Muscle layer of duodenum (tissue), 2 donors: Measurements from ENCODE around the gene KLHL3.

ENCODE experiments used
- H3K27ac ChIP-seq: one replicate; pipeline ENCODE4 v1.7.0; 2013; ENCODE audit warnings: mild to moderate bottlenecking, low read length
- H3K27me3 ChIP-seq: one replicate; pipeline ENCODE4 v1.7.0; 2013; ENCODE audit warnings: low read depth, mild to moderate bottlenecking, control low read depth, low read length
- H3K36me3 ChIP-seq, 2 donors: one replicate each; pipeline ENCODE4 v1.7.0; 2013; ENCODE audit warnings: low read length in 2 of 2, control low read depth in 1 of 2, mild to moderate bottlenecking in 1 of 2; ENCODE audit not compliant: insufficient read depth in 2 of 2, control insufficient read depth in 1 of 2
- H3K4me1 ChIP-seq, 2 donors: one replicate each; pipeline ENCODE4 v1.7.0; 2013; ENCODE audit warnings: low read length in 2 of 2, mild to moderate bottlenecking in 2 of 2, control low read depth in 1 of 2, moderate library complexity in 1 of 2; ENCODE audit not compliant: insufficient read depth in 2 of 2, control insufficient read depth in 1 of 2
- H3K4me3 ChIP-seq, 2 donors: one replicate each; pipeline ENCODE4 v1.7.0; 2013; ENCODE audit warnings: low read length in 2 of 2, low read depth in 1 of 2, mild to moderate bottlenecking in 1 of 2
- H3K9me3 ChIP-seq, 2 donors: one replicate each; pipeline ENCODE4 v1.7.0; 2013; ENCODE audit warnings: low read length in 2 of 2, control low read depth in 1 of 2, mild to moderate bottlenecking in 1 of 2; ENCODE audit not compliant: control insufficient read depth in 1 of 2
- donor health status: healthy.

Gene KLHL3

GRCh38 chr5:137584262-137584661 is 151.6 kb downstream of the KLHL3 start:
- H3K27ac ChIP-seq = no peak overlapping the region
- no peak overlapping the region for H3K4me3 ChIP-seq
- H3K27me3 ChIP-seq = no peaks in the 10 kb centered on the region
- no peaks in the 10 kb centered on the region for H3K4me1 ChIP-seq
- H3K9me3 ChIP-seq = no peaks in the 10 kb centered on the region
- H3K36me3 ChIP-seq = no peaks in the 10 kb centered on the region

DNA sequence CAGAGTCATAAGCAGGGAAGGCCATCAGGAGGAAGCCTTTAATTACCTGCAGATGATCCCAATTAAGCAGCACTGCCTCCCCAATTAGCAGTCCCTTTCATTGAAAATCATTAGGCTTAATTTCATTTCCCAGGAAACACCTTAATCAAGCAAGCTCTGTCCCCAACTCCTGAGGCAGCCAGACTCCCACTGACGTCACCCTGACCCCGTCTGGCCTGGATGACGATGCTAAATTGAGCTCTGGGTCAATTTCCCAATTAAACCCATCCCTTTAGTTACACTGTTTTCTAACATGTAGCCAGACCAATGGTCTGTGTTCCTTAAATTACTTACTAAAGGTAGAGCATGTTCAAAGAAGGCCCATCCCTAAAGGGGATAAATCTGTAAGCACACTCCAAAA is 152.8 kb downstream of the KLHL3 start:
- H3K27ac ChIP-seq = no peak overlapping the region

DNA sequence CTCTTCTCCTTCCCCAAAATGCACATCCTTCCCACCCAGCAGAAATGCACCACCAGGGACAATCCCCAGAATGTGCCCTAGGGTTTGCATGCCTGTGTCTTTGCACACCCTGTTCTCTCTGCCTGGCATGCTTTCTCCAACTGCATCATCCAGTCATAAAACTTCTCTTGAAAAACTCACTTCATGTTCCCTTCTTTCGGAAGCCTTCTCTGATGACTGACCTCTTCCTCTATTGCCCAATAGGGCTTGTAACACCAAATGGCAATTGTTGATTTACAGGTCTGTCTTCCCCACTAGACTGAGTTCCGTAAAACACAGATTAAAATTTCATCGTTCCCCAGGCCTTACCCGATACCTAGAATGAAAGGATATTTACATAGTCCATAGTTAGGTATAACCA is 153.7 kb downstream of the KLHL3 start:
- H3K9me3 ChIP-seq = no peaks in the 10 kb centered on the region
- no peak overlapping the region for H3K27ac ChIP-seq
- no peaks in the 10 kb centered on the region for H3K27me3 ChIP-seq
- no peak overlapping the region for H3K4me3 ChIP-seq
- no peaks in the 10 kb centered on the region for H3K4me1 ChIP-seq
- H3K36me3 ChIP-seq = no peaks in the 10 kb centered on the region

More for the DNA sequence above, 152.8 kb downstream of the KLHL3 start:
- H3K9me3 ChIP-seq = no peaks in the 10 kb centered on the region
- no peaks in the 10 kb centered on the region for H3K27me3 ChIP-seq
- no peaks in the 10 kb centered on the region for H3K36me3 ChIP-seq
- H3K4me3 ChIP-seq = no peak overlapping the region
- H3K4me1 ChIP-seq = no peaks in the 10 kb centered on the region

DNA sequence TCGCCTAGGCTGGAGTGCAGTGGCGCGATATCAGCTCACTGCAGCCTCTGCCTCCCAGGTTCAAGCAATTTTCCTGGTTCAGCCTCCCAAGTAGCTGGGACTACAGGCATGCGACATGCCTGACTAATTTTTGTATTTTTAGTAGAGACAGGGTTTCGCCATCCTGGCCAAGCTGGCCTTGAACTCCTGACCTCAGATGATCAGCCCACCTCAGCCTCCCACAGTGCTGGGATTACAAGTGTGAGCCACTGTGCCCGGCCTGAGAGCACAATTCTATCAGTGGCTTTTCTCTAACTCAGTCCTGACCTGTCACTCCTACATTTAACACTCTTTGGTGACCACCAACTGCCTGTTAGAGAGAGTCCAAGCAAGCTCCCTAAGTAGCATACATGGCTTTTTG is 154.1 kb downstream of the KLHL3 start:
- Histone ChIP-seq H3K36me3 (no peaks in the 10 kb centered on the region), H3K4me1 (no peaks in the 10 kb centered on the region), H3K9me3 (no peaks in the 10 kb centered on the region), H3K27ac (no peak overlapping the region), H3K27me3 (no peaks in the 10 kb centered on the region), H3K4me3 (no peak overlapping the region)

DNA sequence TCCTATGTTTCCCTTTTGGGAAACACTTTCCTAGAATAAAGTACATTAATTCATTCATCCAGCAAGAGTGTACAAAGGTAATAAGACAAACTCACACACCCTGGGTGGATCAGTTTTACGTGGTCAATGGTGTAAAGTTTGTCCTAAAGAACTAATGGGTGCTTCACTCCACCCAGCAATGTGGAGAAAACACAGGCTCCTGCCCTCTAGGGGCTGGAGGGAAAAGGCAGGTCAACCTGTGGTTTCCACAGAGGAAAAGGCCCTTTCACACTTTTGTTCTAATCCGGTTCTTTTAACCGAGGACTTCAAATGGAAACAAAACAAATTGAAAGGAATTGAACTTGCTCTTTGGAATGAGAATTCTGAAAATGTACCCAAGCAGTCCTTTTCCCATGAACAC is 155.9 kb downstream of the KLHL3 start:
- Histone ChIP-seq H3K4me3 (no peak overlapping the region), H3K27ac (no peak overlapping the region), H3K9me3 (no peaks in the 10 kb centered on the region), H3K27me3 (no peaks in the 10 kb centered on the region), H3K4me1 (no peaks in the 10 kb centered on the region), H3K36me3 (no peaks in the 10 kb centered on the region)

- H3K4me3 ChIP-seq = no peak overlapping the region
- H3K4me1 ChIP-seq = no peaks in the 10 kb centered on the region
- H3K27me3 ChIP-seq = no peaks in the 10 kb centered on the region
- no peaks in the 10 kb centered on the region for H3K36me3 ChIP-seq
- no peaks in the 10 kb centered on the region for H3K9me3 ChIP-seq
- no peak overlapping the region for H3K27ac ChIP-seq
Observed at GRCh38 chr5:137575847-137576246, 160.0 kb downstream of the KLHL3 start.

GRCh38 chr5:137575211-137575610 is 160.7 kb downstream of the KLHL3 start:
- Histone ChIP-seq H3K27ac (no peak overlapping the region), H3K9me3 (no peaks in the 10 kb centered on the region), H3K4me1 (no peaks in the 10 kb centered on the region), H3K27me3 (no peaks in the 10 kb centered on the region), H3K36me3 (no peaks in the 10 kb centered on the region), H3K4me3 (no peak overlapping the region)

DNA sequence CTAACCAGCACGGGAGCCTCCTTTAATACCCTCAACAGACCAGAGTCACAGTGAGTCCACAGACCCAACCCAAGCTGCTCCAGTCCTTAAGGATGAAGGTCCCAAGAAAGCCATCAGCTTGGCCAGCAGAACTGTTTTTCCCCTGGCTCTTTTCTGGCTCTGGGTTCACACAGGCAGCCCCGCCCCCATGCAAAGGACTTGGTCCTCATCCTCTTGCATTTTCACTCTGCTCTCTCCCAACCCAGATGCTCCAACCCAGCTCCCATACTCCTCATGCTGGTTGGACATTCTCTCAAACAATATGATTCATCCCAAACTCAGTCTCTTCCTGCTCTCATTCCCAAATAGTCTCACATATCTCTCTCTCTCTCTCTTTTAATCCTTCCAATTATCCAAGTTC is 162.5 kb downstream of the KLHL3 start:
- no peaks in the 10 kb centered on the region for H3K36me3 ChIP-seq
- H3K4me3 ChIP-seq = no peak overlapping the region
- H3K27me3 ChIP-seq = no peaks in the 10 kb centered on the region
- no peak overlapping the region for H3K27ac ChIP-seq
- H3K9me3 ChIP-seq = no peaks in the 10 kb centered on the region
- no peaks in the 10 kb centered on the region for H3K4me1 ChIP-seq

GRCh38 chr5:137572042-137572695 is 163.7 kb downstream of the KLHL3 start:
- no peaks in the 10 kb centered on the region for H3K4me1 ChIP-seq
- no peak overlapping the region for H3K27ac ChIP-seq
- no peaks in the 10 kb centered on the region for H3K27me3 ChIP-seq
- no peak overlapping the region for H3K4me3 ChIP-seq
- H3K36me3 ChIP-seq = no peaks in the 10 kb centered on the region
- no peaks in the 10 kb centered on the region for H3K9me3 ChIP-seq

GRCh38 chr5:137570070-137570469 is 165.8 kb downstream of the KLHL3 start:
- H3K27me3 ChIP-seq = no peaks in the 10 kb centered on the region
- H3K27ac ChIP-seq = no peak overlapping the region
- H3K4me3 ChIP-seq = no peak overlapping the region
- H3K36me3 ChIP-seq = no peaks in the 10 kb centered on the region
- H3K4me1 ChIP-seq = no peaks in the 10 kb centered on the region
- no peaks in the 10 kb centered on the region for H3K9me3 ChIP-seq
